Left renal pelvis (tissue), 4 donors: ENCODE results near the gene SSUH2. TPM values are rescaled to one million over a fixed set of nuclear protein-coding genes. Genes with fewer than 3 reads are reported as not detected.
A peak's percentile ranks its signal among the peaks of the same experiment; 100 is the strongest.

Experiments
- DNase-seq, 4 donors: peaks; one replicate each; pipeline ENCODE4 v3.0.0-alpha.2; 2013; ENCODE audit warnings: low read depth in 4 of 4, low spot score in 3 of 4
- polyA plus RNA-seq, 4 donors: library from polyadenylated mRNA; unstranded; fragments of 120-200 nt; gene quantifications; one replicate each; pipeline ENCODE4 v1.2.1, GENCODE V29; 2013; ENCODE audit not compliant: insufficient read length in 4 of 4

The SSUH2 gene
- polyA plus RNA-seq, 4 donors: 2.0 to 5.7 (median 4.2) TPM

GRCh38 chr3:8618950-8619349 lies 25.6 kb downstream of the SSUH2 start:
- no peak for DNase-seq

DNA sequence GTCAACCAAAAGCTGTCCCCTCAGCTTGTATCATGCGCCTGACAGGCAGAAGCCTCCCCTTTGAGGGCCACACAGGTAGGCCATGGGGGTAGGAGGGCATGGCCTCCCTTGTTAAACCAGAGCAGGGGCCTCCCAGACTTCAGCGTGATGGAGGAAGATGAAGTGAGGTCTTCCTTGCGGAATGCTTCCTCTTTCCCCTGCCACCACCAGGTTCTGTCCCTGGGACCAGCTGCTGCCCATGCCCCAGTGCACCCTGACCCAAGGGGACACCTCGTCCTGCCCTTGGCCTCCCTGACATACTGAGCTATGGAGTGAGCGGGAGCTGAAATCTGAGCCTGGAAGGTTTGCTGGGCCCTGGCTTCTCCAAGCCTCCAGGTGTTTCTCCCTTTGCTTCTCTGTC lies 26.7 kb downstream of the SSUH2 start:
- DNase-seq: no peak

GRCh38 chr3:8610951-8611350 lies 33.6 kb downstream of the SSUH2 start:
- no peak for DNase-seq

- no peak for DNase-seq
Measured at GRCh38 chr3:8608791-8609467, 35.7 kb downstream of the SSUH2 start.

DNA sequence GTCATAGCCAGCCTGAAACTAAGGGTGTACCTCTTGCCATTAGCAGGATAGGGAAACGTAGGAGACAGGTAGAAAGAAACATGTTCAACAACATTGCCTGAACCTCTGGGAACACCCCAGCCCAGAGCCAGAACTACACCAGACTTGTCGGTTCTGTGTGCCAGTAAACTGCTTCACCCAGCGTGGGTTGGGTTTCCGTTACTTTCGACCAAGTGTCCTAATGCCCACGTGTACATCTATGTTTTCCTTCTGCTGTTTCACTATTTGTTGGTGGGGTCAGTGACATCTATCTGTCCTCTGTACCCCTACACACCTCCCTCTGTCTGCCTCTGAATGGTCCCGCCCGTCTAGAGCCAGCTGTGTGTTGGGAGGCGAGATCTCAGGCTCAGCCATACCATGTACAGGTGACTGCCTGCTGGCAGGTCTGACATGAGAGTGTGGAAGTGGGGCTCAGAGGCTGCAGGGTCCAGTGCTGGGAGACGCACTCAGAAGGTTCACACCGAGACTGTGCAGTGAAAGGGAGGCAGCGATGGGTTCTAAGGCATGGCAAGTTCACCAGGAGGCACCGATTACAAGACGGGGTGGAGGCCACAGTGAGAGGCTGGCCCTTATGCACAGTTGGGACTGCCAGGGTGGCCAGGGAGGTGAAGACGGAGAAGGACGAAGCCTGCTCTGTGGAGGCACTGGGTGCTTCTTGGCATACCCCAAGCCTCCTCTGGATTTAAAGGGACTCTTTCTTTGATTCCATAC lies 36.4 kb downstream of the SSUH2 start:
- DNase-seq: no peak

GRCh38 chr3:8607234-8608040 lies 37.2 kb downstream of the SSUH2 start:
- peak; percentile 29 to 59 (median 50) for DNase-seq

- DNase-seq: no peak
Measured at GRCh38 chr3:8606701-8607231, 37.8 kb downstream of the SSUH2 start.

- DNase-seq: no peak
Measured at GRCh38 chr3:8604988-8605387, 39.6 kb downstream of the SSUH2 start.

DNA sequence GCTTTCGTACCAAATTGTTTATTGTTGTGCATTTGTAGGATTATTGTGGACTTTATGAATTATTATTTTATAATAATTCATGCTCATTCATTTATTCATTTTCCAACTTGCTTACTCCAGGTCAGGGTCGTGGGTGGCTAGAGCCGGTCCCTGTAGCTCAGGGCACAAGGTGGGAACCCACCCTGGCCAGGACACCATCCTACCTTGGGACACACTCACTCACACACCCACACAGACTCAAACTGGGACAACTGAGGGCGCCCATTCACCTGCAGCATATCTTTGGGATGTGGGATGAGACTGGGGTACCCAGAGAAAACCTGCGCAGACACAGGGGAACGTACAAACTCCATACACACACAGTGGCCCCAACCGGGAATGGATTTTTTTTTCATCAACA lies 40.6 kb downstream of the SSUH2 start:
- DNase-seq: no peak

DNA sequence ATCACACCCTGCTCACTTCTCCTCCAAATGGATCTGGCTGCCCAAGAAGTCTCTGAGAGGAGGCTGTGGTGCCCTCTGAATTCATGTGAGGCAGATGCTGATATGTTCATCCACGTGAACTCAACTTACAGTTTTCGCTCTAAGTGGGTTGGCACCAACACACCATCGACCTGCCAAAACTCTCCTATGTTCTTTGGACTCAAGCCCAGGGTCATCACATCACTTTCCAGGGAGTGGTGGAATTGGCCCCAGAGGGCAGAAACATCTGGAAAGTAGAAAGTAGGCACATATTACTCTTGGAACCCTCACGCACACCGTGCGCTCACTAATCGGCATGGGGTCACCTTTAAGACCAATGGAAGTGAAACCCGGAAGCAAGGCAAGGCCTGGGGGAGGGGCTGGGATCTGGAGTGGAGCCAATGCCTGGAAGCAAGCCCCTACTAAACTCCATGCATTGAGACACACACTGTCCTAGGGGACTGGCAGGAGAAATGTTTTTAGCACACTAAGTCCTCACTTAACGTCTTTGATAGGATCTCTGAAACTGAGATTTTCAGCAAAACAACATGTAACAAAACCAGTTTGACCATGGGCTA lies 41.4 kb downstream of the SSUH2 start:
- no peak for DNase-seq

DNA sequence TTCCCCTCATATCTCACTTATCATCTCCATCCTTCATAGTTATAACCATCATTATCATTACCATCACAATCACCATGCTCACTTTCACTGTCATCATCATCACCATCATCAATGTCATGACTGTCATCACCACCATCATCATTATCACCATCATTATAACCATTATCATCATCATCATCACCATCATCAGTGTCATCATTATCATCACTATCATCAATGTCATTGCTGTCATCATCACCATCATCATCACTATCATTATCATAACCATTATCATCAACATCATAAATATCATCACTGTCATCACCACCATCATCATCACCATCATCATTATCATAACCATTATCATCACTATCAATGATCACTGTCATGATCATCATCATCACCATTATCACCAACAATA lies 44.1 kb downstream of the SSUH2 start:
- DNase-seq: no peak

DNA sequence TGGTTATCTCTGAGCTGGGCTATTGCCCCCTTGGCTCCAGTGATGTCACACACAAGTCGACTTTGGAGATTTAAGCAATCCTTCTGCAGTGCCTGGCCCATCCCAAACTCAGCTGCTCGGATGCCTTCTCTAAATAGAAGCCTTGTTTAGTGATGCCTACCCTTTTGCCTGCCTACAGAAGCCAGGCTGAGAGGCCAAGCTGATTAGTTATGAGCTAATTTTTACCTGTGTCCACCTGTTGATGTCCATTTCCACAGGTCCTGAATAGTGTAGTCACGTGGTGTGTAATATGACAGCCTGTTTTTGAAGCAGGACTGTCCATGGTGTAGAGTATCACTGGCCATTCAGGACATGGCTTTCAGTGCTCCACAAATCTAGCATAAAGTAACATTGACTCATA lies 45.5 kb downstream of the SSUH2 start:
- no peak for DNase-seq

DNA sequence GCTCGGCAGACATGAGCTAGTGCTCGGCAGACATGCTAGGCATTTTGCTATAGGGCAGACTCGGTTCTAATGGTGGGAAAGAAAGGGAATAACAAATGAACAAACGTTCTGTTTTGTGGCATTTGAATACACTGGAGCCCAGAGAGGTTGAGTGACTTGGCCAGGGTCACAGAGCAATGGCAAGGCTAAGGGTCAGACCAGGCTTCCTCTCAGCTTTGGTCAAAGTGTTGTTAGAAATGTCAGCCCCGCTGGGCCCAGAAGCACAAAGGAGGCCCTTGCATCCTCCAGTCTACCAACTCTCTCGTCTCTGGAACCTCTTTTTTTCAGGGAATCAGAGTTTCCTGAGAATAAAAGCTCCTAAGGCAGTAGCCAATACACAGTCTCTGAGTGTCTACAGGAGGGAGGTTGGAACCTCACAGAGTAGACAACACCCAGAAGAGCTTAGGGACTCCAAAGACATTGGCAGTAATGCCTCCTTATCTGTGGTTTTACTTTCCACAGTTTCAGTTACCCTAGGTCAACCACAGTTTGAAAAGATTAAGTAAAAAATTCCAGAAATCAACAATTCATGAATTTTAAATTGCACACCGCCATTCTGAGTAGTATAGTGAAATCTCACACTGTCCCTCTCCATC lies 47.3 kb downstream of the SSUH2 start:
- DNase-seq: no peak

DNA sequence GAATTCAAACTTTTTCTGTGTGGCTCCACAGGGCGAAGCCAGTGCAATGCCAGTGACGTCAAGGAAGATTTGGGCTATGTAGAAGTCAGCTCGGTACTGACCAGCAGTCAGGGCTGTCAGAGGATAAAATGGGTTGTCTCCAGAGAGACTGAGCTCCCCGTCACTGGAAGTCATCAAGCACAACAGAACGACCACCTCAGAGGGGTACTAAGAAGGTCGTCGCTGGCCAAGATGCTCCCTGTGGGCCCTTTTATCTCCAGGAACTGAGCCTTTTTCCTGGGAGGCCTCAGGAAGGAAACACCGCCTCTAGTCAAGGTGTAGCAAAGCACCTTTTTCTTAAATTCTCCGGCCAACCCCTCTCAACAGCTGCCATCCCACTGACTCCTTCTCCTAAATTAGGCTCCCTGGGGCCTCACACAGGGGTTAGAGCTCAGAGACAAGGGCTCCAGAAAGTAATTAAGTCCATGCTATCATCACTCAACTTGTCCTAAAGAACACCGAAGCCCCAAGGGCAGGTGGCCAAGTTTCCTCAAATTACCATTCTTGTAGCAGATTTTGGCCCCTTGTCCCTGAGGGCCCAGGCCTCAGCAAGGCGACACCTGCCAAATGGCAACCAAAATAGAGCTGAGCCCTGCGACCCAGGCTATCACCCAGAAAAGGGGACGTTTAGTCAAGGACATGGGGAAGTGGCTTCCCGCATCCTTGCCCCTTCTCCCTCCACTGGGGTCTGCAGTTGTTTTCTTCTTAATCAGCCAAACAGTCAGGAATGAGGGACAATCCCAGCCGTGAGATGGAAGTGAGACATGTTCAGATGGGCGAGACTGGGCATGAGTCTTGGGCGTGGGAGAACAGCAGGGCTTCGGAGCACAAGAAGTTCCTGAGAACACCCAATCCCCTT lies 48.0 kb downstream of the SSUH2 start:
- no peak for DNase-seq

DNA sequence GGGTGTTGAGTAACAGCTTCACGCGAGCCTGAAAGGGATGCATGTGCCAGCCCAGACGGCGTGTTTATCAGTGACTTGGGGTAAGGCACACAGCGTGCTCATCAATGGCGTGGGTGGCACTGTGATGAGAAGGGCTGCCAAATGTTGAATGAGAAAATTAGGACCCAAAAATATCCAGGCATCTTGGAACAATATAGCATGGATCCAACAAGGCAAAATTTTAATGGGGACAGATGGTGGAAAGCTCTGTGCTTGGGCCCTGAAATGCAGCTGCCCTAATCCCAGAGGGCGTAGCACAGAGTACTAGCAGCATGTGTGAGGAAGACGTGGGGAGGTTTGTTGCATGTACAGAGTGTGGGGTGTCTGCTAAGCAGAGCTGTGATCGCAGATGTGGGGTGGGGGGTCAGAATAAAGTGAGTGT lies 48.9 kb downstream of the SSUH2 start:
- DNase-seq: no peak

GRCh38 chr3:8595252-8595651 lies 49.3 kb downstream of the SSUH2 start:
- no peak for DNase-seq

GRCh38 chr3:8593021-8593827 lies 51.4 kb downstream of the SSUH2 start:
- DNase-seq: no peak

- DNase-seq: no peak
Measured at GRCh38 chr3:8589880-8590556, 54.6 kb downstream of the SSUH2 start.
